GM18951 (cell line): ENCODE measurements around the gene SPATA12.

Experiments used
- POLR2A ChIP-seq: IDR thresholded peaks from 4 replicates; pipeline ENCODE4 v1.6.1; 2011; ENCODE audit warnings: mild to moderate bottlenecking; ENCODE audit not compliant: insufficient read length, insufficient read depth; ENCODE audit errors: extremely low read depth
- in situ Hi-C: fragments of 300-500 bp; cut with MboI; formaldehyde crosslinking; loops from one replicate; pipeline ENCODE4 v1.12.0; 2022; ENCODE audit warnings: low sequenced_read_pairs, mixed read lengths, inconsistent platforms; ENCODE audit not compliant: unreplicated experiment

The SPATA12 gene

DNA sequence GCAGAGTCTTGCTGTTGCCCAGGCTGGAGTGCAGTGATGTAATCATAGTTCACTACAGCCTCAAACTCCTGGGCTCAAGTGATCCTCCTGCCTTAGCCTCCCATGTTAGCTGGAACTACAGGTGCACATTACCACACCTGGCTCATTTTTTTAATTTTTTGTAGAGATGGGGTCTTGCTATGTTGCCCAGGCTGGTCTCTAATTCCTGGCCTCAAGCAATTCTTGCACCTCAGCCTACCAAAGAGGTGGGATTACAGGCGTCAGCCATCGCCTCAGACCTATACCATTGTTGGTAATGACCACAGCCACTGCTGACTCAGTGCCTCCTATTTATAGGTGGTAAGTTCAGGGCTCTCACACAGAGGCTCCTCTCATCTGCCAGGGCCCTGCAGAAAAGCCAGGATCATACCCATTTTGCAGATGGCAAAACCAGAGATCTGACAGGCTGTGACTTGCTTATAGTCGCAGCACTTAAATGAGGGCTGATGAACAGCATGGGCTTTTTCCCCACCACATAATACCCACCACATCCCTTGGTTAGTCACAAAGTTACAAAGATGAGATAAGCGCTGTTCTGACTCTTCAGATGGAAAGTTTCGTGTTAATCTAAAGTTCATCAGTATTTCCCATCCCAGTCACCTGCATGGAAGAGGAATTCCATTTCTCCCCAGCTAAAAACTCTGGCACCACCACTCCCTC, 21.8 kb upstream of the SPATA12 start:
- no peak for TF ChIP-seq POLR2A
- in situ Hi-C loops: no loop called here

DNA sequence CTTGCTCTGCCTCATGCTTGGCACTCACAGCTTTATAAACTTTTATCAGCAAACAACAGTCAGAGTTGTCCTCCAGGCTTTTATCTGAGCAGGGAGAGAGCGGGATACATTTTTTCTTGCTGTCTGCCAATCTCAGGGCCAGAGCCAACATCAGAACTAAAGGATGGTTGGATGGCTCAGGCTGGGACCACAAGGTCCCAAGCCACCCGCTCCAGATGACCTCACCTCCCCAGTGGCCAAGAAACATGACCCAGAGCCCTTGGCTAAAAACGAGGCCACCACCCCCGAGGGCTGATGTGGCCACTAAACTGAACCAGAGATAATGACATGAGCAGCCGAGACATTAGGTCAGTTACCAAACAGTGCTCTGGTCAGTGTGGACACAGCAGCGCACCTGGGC, 18.8 kb upstream of the SPATA12 start:
- TF ChIP-seq POLR2A: no peak
- in situ Hi-C loops: no loop called here

DNA sequence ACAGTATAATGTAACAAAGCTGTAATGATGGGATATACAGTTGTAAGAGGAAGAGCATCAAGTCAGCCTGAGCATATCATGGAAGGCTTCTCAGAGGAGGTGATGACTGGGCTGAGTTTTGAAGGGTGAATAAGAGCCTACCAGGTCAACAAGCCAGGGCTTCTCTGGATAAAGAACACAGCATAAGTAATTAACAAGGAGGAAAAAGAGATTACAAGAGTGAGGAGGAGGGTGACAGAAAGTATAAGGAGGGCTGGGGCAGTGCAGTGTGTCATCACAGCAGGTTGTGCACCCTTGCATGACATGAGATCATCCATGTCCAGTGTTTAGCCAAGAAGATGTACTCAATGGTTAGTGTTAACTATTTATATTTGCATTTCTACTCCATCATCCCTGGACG, 16.9 kb upstream of the SPATA12 start:
- in situ Hi-C loops: no loop called here
- TF ChIP-seq POLR2A: no peak

DNA sequence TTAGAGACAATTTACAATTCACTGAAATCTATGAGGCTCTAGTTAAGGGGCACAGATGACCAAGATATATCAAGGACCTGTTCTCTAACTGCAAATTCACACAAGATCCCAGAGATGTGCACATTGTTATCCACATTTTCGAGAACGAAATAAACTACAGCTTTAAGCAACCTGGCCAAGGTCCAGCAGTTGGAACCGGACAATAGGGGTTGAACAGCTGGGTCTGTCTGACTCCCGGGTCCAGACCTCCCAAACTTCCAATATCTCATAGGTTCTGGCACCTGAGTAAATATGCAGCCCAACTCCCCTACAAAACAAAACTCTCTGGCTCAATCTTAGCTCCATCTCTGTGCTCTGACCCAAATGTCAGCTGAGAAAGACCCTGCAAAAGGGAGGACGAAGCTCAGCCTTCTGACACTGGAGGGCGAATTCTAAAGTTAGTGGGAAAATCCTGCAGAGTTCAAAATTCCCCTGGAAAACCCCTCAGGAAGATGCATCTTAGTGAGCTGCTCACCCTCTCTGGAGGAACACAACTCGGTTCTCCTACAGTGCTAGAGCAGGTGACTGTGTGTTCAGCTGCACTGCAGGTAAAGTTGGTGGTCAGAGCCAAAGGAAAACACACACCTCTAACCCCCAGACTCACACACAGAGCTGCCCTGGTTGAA, 14.2 kb upstream of the SPATA12 start:
- TF ChIP-seq POLR2A: no peak
- in situ Hi-C loops: no loop called here

DNA sequence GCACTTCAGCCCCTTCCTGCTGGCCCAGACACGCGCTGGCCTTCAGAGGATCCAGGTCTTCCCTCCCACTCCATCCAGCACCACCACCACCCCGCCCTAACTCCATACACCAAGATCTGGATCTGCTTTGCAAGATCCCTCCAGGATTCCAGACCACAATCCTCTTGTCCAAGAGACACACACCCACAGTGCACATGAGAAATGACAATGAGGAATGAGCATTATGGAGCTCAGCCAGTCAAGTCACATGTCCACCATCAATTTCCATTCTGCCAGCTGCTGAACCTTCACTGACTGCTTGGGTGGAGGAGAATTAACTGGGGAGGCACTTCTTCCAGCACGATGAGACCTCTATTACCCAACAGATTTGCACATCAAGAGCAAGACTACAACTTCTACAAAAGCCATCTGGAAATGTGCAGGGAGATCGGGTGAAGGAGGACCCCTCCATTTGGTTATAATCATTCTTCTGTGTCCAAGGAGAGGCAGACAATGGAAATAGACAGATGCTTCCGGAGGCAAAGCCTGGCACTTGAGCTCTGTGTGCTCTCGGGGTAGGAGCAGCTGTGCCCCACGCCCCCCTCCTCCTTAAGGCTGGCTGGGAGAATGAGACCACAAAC, 12.3 kb upstream of the SPATA12 start:
- in situ Hi-C loops: no loop called here
- TF ChIP-seq POLR2A: no peak

DNA sequence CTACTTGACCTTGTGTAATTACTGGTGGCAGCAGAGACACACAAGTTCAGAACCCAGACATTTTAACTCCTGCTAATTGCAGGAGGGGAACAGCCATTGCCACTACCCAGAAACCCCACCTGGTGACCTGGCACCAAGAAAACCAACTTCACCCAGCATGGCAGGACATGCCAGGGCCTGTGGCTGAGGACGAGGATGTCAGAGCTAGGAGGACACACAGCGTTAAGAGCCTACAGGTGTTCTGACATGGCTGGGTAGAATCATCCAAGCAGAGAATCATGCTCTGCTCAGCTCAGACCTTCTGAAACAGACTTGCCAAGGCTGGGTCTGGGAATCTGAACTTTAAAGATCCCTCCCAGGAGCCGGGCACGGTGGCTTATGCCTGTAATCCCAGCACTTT, 11.7 kb upstream of the SPATA12 start:
- in situ Hi-C loops: no loop called here
- TF ChIP-seq POLR2A: no peak

DNA sequence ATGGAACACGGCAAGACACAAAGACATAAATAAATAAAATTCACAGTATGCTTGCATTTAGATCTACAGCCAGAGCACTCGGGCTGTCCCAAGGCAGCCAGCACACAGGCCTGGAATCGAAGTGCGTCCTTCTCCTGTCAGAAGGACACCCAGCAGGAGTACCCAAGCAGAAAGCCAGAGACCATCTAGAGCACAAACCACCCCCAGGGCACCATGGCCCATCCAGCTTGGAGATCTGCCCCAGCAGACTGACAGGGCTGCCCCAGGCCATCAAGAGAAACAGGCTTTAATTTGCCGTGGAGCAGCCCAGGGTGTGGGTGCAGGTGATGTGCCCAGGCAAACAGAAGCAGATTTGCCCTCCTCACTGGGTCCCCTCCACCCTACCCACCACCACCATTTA, 7.8 kb upstream of the SPATA12 start:
- TF ChIP-seq POLR2A: no peak
- in situ Hi-C loops: no loop called here

DNA sequence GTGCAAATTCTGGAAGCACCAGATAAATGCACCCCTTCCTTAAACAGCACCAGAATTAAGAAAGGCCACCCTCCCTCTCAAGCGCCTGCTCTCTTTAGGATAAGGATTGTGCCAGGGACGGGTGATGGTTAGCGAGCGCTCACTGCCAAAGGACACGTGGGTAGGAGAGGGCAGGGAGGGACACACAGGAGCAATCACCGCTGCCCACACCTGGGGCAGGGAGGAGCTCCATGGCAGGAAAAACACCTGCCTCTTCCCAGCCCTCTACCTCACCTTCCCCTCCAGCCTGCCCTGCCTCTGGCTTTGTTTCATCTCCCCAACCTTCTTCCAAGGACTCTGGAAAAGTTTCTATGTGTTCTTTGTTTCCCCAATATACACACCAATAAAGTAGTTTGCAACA, 7.3 kb upstream of the SPATA12 start:
- TF ChIP-seq POLR2A: no peak
- in situ Hi-C loops: no loop called here

DNA sequence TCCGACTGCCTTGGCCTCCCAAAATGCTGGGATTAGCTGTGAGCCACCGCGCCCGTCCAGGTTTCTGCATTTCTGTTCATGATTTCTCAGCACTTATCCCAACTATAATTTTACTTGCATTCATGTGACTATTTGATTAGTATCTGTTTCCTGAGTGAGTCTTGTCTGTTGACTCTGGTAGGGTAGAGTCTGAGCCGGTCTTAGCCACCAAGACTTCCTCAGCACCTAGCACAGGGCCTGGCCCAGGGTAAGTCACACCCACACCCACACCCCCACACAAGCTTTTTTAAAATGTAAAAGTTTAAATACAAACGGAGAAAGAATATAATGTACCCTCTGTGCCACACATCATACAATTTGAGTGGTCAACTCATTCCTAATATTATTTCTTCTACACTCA, 3.1 kb upstream of the SPATA12 start:
- in situ Hi-C loops: no loop called here
- no peak for TF ChIP-seq POLR2A

DNA sequence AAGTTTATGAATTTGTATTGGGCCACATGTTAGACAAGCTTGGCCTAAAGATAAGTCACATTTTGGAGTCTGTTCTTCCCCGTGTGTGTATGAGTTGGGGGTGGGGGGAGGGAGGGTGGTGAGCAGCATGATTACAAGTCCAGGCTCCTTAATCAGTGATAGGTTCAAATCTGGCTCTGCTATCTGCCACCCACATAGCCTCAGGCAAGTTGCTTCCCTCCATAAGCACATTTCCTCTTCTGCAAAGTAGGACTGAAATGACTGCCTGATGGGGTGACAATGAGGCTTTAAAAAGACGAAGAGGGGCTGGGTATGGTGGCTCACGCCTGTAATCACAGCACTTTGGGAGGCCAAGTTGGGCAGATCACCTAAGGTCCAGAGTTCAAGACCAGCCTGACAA, 1.1 kb upstream of the SPATA12 start:
- no peak for TF ChIP-seq POLR2A
- in situ Hi-C loops: no loop called here

DNA sequence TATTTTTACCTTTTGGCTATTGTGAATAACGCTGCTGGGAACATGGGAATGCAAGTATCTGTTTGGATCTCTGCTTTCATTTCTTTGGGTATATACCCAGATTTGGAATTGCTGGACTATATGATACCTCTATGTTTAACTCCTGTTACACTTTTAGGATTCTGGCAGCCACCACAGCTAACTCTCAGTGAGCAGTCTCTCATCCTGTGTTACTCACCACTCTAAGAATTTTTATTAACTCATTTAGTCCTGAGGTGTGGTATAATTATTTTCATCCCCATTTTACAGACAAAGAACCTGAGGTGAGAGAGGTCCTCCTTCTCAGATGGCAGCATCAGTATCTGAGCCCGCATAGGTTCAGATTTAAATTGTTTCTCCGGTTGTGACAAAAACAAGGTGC, 1.1 kb downstream of the SPATA12 start:
- in situ Hi-C loops: no loop called here
- no peak for TF ChIP-seq POLR2A

DNA sequence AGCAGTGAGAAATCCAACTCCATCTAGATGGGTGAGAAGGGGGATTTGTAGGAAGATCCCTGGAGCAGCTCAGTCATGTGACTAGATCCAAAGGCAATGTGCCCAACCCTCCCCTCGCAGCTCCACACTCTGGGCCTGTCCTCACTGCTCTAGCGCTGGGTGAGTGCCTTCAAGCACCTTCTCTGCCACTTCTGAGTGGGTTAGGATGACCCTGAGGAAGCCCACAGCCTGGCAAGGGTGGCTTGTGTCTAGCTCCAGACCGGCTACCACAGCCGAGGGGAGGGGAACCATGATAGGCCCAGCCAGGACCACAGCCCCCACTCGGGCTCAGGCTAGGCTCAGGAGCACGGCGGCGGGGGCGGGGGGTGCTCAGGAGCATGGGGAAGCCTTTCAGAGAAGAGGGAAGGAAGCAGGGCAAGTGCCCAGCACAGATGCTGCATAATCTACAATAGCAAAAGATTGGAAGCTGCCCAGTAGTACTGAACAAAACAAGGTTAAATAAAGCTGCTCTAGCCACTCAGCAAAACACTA, 1.7 kb downstream of the SPATA12 start:
- TF ChIP-seq POLR2A: no peak
- in situ Hi-C loops: no loop called here

DNA sequence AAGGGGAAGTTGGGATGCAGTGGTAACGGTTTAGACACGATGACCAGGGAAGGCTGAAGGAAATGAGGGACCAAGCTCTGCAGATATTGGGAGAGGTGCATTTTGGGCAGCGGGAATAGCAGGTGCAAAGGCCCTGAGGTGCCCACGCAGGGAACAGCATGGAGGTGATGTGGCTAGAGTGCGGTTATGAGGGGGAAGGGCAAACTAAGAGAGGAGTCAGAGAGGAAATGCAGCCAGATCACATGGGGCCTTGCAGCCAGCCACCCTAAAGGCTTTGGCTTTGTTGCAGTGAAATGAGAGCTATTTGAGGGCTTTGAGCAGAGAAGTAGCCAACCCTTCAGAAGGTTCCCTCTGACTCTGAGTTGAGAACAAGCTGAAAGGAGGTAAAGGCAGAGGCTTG, 2.6 kb downstream of the SPATA12 start:
- no peak for TF ChIP-seq POLR2A
- in situ Hi-C loops: no loop called here

DNA sequence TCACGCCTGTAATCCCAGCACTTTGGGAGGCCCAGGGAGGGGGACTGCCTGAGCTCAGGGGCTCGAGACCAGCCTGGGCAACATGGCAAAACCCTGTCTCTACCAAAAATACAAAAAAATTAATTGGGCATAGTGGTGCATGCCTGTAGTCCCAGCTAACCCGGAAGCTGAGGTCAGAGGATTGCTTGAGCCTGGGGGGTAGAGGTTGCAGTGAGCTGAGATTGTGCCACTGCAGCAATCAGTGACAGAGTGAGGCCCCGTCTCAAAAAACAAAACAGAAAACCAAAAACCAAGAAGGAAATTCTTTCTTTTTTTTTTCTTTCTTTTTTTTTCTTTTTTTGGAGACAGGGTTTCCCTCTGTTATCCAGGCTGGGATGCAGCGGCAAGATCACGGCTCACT, 3.5 kb downstream of the SPATA12 start:
- in situ Hi-C loops: no loop called here
- no peak for TF ChIP-seq POLR2A

DNA sequence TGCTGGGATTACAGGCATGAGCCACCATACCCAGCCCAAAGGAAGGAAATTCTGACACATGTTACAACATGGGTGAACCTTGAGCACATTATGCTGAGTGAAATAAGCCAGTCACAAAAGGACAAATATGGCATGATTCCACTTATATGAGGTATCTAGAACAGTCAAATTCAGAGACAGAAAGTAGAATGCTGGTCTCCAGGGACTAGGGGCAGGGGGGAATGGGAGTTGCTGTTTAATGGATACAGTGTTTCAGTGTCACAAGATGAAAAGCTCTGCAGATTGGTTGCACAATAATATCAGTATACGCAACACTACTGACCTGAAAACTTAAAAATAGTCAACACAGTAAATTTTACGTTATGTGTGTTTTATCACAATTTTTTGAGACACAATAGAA, 4.1 kb downstream of the SPATA12 start:
- TF ChIP-seq POLR2A: no peak
- in situ Hi-C loops: no loop called here
